Measurements from ENCODE around the gene DLX6.

GRCh38 chr7:97025983-97026714, 20.8 kb downstream of the DLX6 start:
- TF ChIP-seq POLR2A (IDR thresholded peaks at IDR 0.05; ENCODE audit: extremely low read depth, insufficient read length) (no peak), CTCF (IDR thresholded peaks at IDR 0.05; ENCODE audit: low read depth, low read length) (no peak)

Data from NB4 (cell line).